Esophagus muscularis mucosa (tissue), 4 donors: ENCODE results near the gene ST3GAL3. TPM values are rescaled to one million over a fixed set of nuclear protein-coding genes. Genes with fewer than 3 reads are reported as not detected.

ENCODE experiments used
- DNase-seq: peaks from one replicate; pipeline ENCODE4 v3.0.0-alpha.2; 2017; ENCODE audit errors: extremely low spot score
- H3K27ac ChIP-seq, 4 donors: fragments of 200-600 bp; sonication (generic); replicated peaks in 1 of 4; 1 replicate in 3 of 4; 2 replicates in 1 of 4; pipeline ENCODE4 v1.5.1; 2016 to 2019; ENCODE audit warnings: mild to moderate bottlenecking in 1 of 4
- H3K27me3 ChIP-seq, 4 donors: fragments of 200-600 bp; sonication (generic); one replicate each; pipeline versions ENCODE4 v1.5.1 to v1.6.0; 2016 to 2019
- H3K36me3 ChIP-seq, 4 donors: fragments of 200-600 bp; sonication (generic); one replicate each; pipeline ENCODE4 v1.5.1; 2016 to 2019
- H3K4me1 ChIP-seq, 4 donors: fragments of 200-600 bp; sonication (generic); one replicate each; pipeline ENCODE4 v1.5.1; 2016 to 2019
- H3K4me3 ChIP-seq, 4 donors: fragments of 200-600 bp; sonication (generic); 1 replicate in 2 of 4; 2 replicates in 2 of 4; pipeline ENCODE4 v1.5.1; 2016 to 2019; ENCODE audit warnings: mild to moderate bottlenecking in 4 of 4, moderate library complexity in 1 of 4
- H3K9me3 ChIP-seq, 4 donors: fragments of 200-600 bp; sonication (generic); 1 replicate in 3 of 4; 2 replicates in 1 of 4; pipeline ENCODE4 v1.5.1; 2016 to 2019
- EP300 ChIP-seq: sonication (generic); formaldehyde crosslinking; IDR thresholded peaks from one replicate; pipeline ENCODE4 v1.6.1; 2017; ENCODE audit warnings: antibody characterized with exemption
- POLR2A ChIP-seq: fragments of 450-650 bp; IDR thresholded peaks from one replicate; pipeline ENCODE4 v1.6.1; 2017; ENCODE audit warnings: antibody characterized with exemption, moderate library complexity, mild to moderate bottlenecking, low read depth
- POLR2AphosphoS5 ChIP-seq, 2 donors: sonication (generic); formaldehyde crosslinking; IDR thresholded peaks; one replicate each; pipeline ENCODE4 v1.6.1; 2017; ENCODE audit warnings: antibody characterized with exemption in 2 of 2
- WGBS: methylation state at CpG from one replicate; pipeline ENCODE4 v1.1.5; 2018; 5-methylcytosine and 5-hydroxymethylcytosine counted together
- intact Hi-C: fragments of 100-400 bp; cut with DNase I; formaldehyde crosslinking; loops from one replicate; pipeline ENCODE4 v1.15.1; 2023
- total RNA-seq, 4 donors: library from RNA; depleted of rRNA; stranded (reverse); fragments of >200 nt; gene quantifications; one replicate each; pipeline versions ENCODE4 v1.1.0 to v1.2.1, GENCODE V29; 2016
- TF ChIP-seq, protein P1 (sequence below), 3 experiments: fragments of 200-600 bp in 2 of 3; fragments of 450-650 bp in 1 of 3; sonication (generic) in 2 of 3; IDR thresholded peaks; one replicate each; pipeline ENCODE4 v1.5.1; 2017 to 2019; ENCODE audit warnings: antibody characterized with exemption in 3 of 3, mild to moderate bottlenecking in 2 of 3, moderate library complexity in 1 of 3

ST3GAL3 gene
- total RNA-seq, 4 donors from 2014 or later: 23.3 to 37.1 (median 30.1) TPM

DNA sequence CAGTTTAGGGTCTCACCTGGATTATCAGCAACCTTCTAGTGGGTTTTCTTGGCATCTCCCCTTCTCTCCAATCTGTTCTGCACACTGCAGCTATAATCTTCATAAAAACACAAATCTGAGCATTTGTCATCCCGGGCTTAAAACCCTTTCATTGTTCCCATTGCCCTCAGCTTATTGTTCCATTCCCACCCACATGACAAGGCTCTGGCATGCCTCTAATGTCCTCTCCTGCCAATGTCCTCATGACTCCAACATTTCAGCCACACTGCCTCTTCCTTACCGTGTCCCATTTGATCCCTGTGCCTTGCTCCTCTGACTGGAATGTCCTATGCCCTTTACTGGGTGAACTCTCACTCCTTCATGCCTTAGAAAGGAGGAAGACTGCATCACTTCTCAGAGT is 255.0 kb downstream of the ST3GAL3 start:
- Histone ChIP-seq H3K36me3 (peaks cover 18 to 96% (median 91%) of the 10 kb centered on the region in 4 donors), H3K4me1 (no peaks in the 10 kb centered on the region), H3K27me3 (no peaks in the 10 kb centered on the region), H3K9me3 (no peaks in the 10 kb centered on the region), H3K27ac (no peak overlapping the region), H3K4me3 (no peak overlapping the region)
- 87% methylated on average over 2 of the region's 2 CpGs for WGBS
- no peak for TF ChIP-seq POLR2AphosphoS5 (IDR thresholded peaks at IDR 0.05)
- DNase-seq: no peak
- intact Hi-C loops: no loop called here

DNA sequence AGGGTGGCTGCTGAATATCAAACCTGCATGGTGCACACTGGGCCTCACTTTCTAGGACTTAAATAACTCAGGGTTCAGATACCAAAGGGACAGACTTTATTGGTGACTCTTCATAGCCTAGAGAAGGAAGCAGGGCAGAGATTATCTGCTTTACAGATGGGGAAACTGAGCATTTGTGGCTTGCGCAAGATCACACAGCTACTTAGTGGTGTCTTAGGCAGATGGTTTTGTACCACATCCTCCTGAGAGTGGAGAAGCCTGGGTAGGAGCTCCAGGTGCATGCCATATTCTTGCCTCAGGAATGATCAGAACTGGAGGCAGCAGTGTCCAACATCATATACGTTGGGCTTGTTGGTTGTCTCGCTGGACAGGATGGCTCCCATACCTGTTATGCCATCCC is 255.7 kb downstream of the ST3GAL3 start:
- WGBS: 95% methylated on average over 3 of the region's 3 CpGs
- Histone ChIP-seq H3K27me3 (no peaks in the 10 kb centered on the region), H3K9me3 (no peaks in the 10 kb centered on the region), H3K36me3 (peaks cover 11 to 95% (median 89%) of the 10 kb centered on the region in 4 donors), H3K4me3 (no peak overlapping the region), H3K4me1 (no peaks in the 10 kb centered on the region), H3K27ac (no peak overlapping the region)
- no peak for DNase-seq
- intact Hi-C loops: no loop called here
- TF ChIP-seq, protein P1, sequence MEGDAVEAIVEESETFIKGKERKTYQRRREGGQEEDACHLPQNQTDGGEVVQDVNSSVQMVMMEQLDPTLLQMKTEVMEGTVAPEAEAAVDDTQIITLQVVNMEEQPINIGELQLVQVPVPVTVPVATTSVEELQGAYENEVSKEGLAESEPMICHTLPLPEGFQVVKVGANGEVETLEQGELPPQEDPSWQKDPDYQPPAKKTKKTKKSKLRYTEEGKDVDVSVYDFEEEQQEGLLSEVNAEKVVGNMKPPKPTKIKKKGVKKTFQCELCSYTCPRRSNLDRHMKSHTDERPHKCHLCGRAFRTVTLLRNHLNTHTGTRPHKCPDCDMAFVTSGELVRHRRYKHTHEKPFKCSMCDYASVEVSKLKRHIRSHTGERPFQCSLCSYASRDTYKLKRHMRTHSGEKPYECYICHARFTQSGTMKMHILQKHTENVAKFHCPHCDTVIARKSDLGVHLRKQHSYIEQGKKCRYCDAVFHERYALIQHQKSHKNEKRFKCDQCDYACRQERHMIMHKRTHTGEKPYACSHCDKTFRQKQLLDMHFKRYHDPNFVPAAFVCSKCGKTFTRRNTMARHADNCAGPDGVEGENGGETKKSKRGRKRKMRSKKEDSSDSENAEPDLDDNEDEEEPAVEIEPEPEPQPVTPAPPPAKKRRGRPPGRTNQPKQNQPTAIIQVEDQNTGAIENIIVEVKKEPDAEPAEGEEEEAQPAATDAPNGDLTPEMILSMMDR (IDR thresholded peaks at IDR 0.05): no peak
- no peak for TF ChIP-seq POLR2AphosphoS5 (IDR thresholded peaks at IDR 0.05)
- no peak for TF ChIP-seq EP300
- no peak for TF ChIP-seq POLR2A

DNA sequence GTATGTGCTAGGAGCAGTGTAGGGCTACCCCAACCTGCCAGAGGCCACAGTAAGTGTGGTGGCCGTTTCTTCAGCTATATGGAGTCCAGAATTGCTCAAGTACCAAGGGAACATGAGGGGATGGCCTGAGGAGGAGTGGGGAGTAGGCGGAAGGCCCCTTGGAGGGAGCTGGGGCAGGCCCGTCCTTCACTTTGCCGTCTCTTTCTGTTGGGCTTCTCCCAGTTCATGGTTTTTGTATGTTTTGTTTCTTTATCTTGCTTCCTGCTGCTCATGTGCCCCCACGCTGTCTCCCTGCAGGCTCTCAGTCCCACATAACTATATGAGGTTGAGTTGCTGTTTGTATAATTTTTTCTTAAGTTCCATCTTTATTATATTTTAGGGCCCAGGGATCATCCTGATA is 256.6 kb downstream of the ST3GAL3 start:
- TF ChIP-seq POLR2A (no peak), POLR2AphosphoS5 (IDR thresholded peaks at IDR 0.05) (no peak), EP300 (no peak)
- TF ChIP-seq, protein P1 (IDR thresholded peaks at IDR 0.05): no peak
- DNase-seq: no peak
- intact Hi-C loops: no loop called here
- Histone ChIP-seq H3K27me3 (no peaks in the 10 kb centered on the region), H3K4me3 (no peak overlapping the region), H3K27ac (no peak overlapping the region), H3K4me1 (no peaks in the 10 kb centered on the region), H3K36me3 (peaks cover 7 to 86% (median 80%) of the 10 kb centered on the region in 4 donors), H3K9me3 (no peaks in the 10 kb centered on the region)
- WGBS: 80% methylated on average over 5 of the region's 5 CpGs

DNA sequence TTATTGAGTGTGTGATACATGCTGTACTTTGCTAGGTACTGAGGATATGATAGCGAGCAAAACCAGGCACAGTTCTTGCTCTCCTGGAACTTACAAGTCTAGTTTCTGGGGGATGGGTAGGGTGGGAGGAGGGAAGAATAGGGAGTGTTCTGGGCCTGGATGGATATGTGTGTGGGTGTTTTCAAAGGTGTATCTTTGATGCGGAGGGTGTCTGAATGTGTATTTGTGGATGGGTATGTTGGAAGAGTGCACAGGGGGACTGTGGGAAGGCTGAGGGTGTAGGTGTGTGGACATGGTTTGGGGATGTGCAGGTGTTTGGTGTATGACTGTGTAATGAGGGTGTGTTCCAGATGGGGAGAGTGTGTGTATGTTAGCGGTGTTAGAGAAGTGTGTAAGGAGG is 258.0 kb downstream of the ST3GAL3 start:
- no peak overlapping the region for H3K4me3 ChIP-seq
- H3K4me1 ChIP-seq: peaks cover 2 to 9% (median 7%) of the 10 kb centered on the region in 4 donors
- no peaks in the 10 kb centered on the region for H3K27me3 ChIP-seq
- peaks cover 7 to 72% (median 67%) of the 10 kb centered on the region in 4 donors for H3K36me3 ChIP-seq
- 98% methylated on average over 3 of the region's 3 CpGs for WGBS
- intact Hi-C loops: no loop called here
- no peak for TF ChIP-seq POLR2AphosphoS5 (IDR thresholded peaks at IDR 0.05)
- no peak for TF ChIP-seq POLR2A
- no peak for TF ChIP-seq EP300
- TF ChIP-seq, protein P1 (IDR thresholded peaks at IDR 0.05): no peak
- no peaks in the 10 kb centered on the region for H3K9me3 ChIP-seq
- H3K27ac ChIP-seq: no peak overlapping the region
- no peak for DNase-seq

DNA sequence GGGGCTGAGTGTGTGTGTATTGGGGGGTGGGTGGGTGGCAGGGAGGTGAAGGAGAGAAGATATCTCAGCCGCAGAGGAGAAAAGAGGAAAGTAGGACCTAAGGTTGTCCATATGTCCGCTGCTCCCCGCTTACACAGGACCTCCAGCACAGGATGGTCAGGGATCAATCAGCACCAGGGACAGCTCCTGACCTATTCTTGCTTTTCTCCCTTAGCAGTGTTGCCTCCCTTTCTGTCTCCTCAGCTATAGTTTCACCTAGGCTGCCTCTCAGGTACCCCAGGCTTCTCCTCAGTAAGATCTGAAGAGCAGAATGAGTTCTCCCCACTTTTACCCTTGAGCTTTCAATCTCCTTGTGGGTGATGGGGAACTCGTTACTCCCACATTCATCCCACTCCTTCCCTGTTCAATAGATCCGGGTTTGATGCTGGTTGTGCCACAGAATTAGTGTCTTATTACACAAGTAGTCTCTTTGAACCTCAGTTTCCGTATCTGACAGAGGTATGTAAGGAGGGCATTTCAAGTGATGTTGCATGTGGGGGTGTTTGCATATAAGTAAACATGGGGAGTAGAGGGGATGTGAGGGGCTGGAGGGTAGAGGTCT is 261.1 kb downstream of the ST3GAL3 start:
- Histone ChIP-seq H3K9me3 (no peaks in the 10 kb centered on the region), H3K4me1 (peaks cover 12 to 24% (median 22%) of the 10 kb centered on the region in 4 donors), H3K27ac (no peak overlapping the region), H3K36me3 (peaks cover 4 to 64% (median 55%) of the 10 kb centered on the region in 4 donors), H3K27me3 (no peaks in the 10 kb centered on the region), H3K4me3 (no peak overlapping the region)
- WGBS: 86% methylated on average over 6 of the region's 6 CpGs
- TF ChIP-seq POLR2AphosphoS5 (IDR thresholded peaks at IDR 0.05) (no peak), EP300 (no peak), POLR2A (no peak)
- TF ChIP-seq, protein P1 (IDR thresholded peaks at IDR 0.05): no peak
- DNase-seq: no peak
- intact Hi-C loops: no loop called here
